ENCODE results near the gene TBX5. TPM values are rescaled to one million over a fixed set of nuclear protein-coding genes. Genes with fewer than 3 reads are reported as not detected.

TBX5 gene
- polyA plus RNA-seq, 1 donor (not counting 4 experiments of a cell fraction or from before 2014, with no cell fraction given), result not detected

DNA sequence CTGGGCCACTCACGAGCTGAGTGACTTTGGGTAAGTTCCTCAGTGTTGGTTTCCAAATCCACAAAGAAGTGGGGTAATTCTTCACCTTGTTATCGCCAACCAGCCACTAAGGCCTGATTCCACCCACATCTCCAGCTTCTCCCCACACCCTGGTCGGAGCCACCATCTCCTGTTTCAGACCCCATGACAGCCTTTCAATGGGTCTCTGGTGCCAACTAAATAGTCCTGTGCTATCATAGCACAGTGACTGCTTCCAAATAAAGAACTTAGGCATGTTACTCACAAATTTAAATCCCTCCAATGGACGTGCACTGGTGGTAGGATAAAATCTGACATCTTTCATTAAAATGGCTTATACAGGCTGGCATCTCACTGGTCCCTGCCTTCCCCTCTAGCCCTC lies 44.0 kb downstream of the TBX5 start:
- no peak for FAIRE-seq
- no peak for DNase-seq (ENCODE audit: low read depth, low spot score)
- Histone ChIP-seq H3K4me1 (ENCODE audit: control insufficient read depth, extremely low read depth, insufficient read depth, low read length) (no peaks in the 10 kb centered on the region), H4K20me1 (ENCODE audit: control insufficient read depth, extremely low read depth, insufficient read depth, low read length) (no peaks in the 10 kb centered on the region), H3K9me1 (ENCODE audit: control insufficient read depth, extremely low read depth, insufficient read depth, low read length) (no peaks in the 10 kb centered on the region), H3K79me2 (ENCODE audit: control insufficient read depth, insufficient read depth, low read length) (no peaks in the 10 kb centered on the region), H2AFZ (ENCODE audit: control insufficient read depth, low read length) (no peak overlapping the region), H3K4me3 (ENCODE audit: control insufficient read depth in 2 of 3, extremely low read depth in 1 of 3, insufficient read depth in 2 of 3, low read depth in 1 of 3, low read length in 3 of 3) (no peak overlapping the region), H3K9me3 (ENCODE audit: control insufficient read depth, low read depth, low read length) (no peaks in the 10 kb centered on the region), H3K9ac (ENCODE audit: control insufficient read depth, extremely low read depth, insufficient read depth, low read length) (no peak overlapping the region), H3K36me3 (ENCODE audit: control insufficient read depth in 2 of 2, extremely low read depth in 1 of 2, insufficient read depth in 2 of 2, low read length in 2 of 2) (no peaks in the 10 kb centered on the region), H3K27me3 (ENCODE audit: control insufficient read depth, extremely low read depth, insufficient read depth, low read length) (no peaks in the 10 kb centered on the region), H3K4me2 (ENCODE audit: control insufficient read depth, extremely low read depth, insufficient read depth, low read depth, low read length) (no peak overlapping the region), H3K27ac (ENCODE audit: control insufficient read depth, insufficient read depth, low read length) (no peak overlapping the region)
- dilution Hi-C loops (cut with MboI; ENCODE audit: extremely low pct_ligation_motif_present, low sequenced_read_pairs), result no loop called here
- TF ChIP-seq, protein P1, sequence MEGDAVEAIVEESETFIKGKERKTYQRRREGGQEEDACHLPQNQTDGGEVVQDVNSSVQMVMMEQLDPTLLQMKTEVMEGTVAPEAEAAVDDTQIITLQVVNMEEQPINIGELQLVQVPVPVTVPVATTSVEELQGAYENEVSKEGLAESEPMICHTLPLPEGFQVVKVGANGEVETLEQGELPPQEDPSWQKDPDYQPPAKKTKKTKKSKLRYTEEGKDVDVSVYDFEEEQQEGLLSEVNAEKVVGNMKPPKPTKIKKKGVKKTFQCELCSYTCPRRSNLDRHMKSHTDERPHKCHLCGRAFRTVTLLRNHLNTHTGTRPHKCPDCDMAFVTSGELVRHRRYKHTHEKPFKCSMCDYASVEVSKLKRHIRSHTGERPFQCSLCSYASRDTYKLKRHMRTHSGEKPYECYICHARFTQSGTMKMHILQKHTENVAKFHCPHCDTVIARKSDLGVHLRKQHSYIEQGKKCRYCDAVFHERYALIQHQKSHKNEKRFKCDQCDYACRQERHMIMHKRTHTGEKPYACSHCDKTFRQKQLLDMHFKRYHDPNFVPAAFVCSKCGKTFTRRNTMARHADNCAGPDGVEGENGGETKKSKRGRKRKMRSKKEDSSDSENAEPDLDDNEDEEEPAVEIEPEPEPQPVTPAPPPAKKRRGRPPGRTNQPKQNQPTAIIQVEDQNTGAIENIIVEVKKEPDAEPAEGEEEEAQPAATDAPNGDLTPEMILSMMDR (optimal IDR thresholded peaks at IDR 0.05 in 1 of 3, IDR thresholded peaks at IDR 0.05 in 1 of 3, conservative IDR thresholded peaks at IDR 0.05 in 1 of 3; ENCODE audit: extremely low read depth in 1 of 3, insufficient read depth in 2 of 3, low read length in 3 of 3), result no peak
- no peak for TF ChIP-seq EZH2 (IDR thresholded peaks at IDR 0.05; ENCODE audit: low read length)

DNA sequence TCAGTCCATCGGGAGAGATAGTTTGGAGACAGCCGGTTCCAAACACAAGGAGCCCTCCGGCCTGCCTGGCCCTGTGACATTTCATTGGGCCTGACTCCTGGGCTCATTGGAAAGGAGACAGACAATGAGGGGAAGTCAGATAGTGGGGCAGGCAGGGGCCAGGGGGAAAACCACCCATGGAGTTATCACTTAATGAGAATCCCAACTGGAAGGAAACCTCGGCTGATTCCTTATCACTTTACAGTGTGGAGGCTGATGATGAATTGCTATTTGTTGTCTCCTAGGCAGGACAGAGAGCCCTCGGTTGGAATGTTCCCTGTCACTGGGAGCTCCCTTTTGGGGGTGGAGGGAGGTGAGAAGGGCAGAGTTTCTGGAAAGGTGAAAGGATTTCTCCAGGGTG lies 44.4 kb downstream of the TBX5 start:
- Histone ChIP-seq H3K4me1 (ENCODE audit: control insufficient read depth, extremely low read depth, insufficient read depth, low read length) (no peaks in the 10 kb centered on the region), H2AFZ (ENCODE audit: control insufficient read depth, low read length) (no peak overlapping the region), H3K27ac (ENCODE audit: control insufficient read depth, insufficient read depth, low read length) (no peak overlapping the region), H4K20me1 (ENCODE audit: control insufficient read depth, extremely low read depth, insufficient read depth, low read length) (no peaks in the 10 kb centered on the region), H3K9me3 (ENCODE audit: control insufficient read depth, low read depth, low read length) (no peaks in the 10 kb centered on the region), H3K79me2 (ENCODE audit: control insufficient read depth, insufficient read depth, low read length) (no peaks in the 10 kb centered on the region), H3K36me3 (ENCODE audit: control insufficient read depth in 2 of 2, extremely low read depth in 1 of 2, insufficient read depth in 2 of 2, low read length in 2 of 2) (no peaks in the 10 kb centered on the region), H3K9ac (ENCODE audit: control insufficient read depth, extremely low read depth, insufficient read depth, low read length) (no peak overlapping the region), H3K4me2 (ENCODE audit: control insufficient read depth, extremely low read depth, insufficient read depth, low read depth, low read length) (no peak overlapping the region), H3K4me3 (ENCODE audit: control insufficient read depth in 2 of 3, extremely low read depth in 1 of 3, insufficient read depth in 2 of 3, low read depth in 1 of 3, low read length in 3 of 3) (no peak overlapping the region), H3K9me1 (ENCODE audit: control insufficient read depth, extremely low read depth, insufficient read depth, low read length) (no peaks in the 10 kb centered on the region), H3K27me3 (ENCODE audit: control insufficient read depth, extremely low read depth, insufficient read depth, low read length) (no peaks in the 10 kb centered on the region)
- dilution Hi-C loops (cut with MboI; ENCODE audit: extremely low pct_ligation_motif_present, low sequenced_read_pairs), result no loop called here
- FAIRE-seq (no peak), DNase-seq (ENCODE audit: low read depth, low spot score) (no peak)
- TF ChIP-seq, protein P1 (optimal IDR thresholded peaks at IDR 0.05 in 1 of 3, IDR thresholded peaks at IDR 0.05 in 1 of 3, conservative IDR thresholded peaks at IDR 0.05 in 1 of 3; ENCODE audit: extremely low read depth in 1 of 3, insufficient read depth in 2 of 3, low read length in 3 of 3), result no peak
- no peak for TF ChIP-seq EZH2 (IDR thresholded peaks at IDR 0.05; ENCODE audit: low read length)
